Stimulated activated CD4-positive, alpha-beta T cell treated with anti-CD3 and anti-CD28 coated beads, Interleukin-1b, Interleukin-23, amount 100 ng/mL, for 48 hours (primary cell): ENCODE measurements around the gene RNF167.

Source experiments
- DNase-seq: peaks from one replicate; pipeline ENCODE4 v3.0.0-alpha.2; 2020

RNF167 gene

DNA sequence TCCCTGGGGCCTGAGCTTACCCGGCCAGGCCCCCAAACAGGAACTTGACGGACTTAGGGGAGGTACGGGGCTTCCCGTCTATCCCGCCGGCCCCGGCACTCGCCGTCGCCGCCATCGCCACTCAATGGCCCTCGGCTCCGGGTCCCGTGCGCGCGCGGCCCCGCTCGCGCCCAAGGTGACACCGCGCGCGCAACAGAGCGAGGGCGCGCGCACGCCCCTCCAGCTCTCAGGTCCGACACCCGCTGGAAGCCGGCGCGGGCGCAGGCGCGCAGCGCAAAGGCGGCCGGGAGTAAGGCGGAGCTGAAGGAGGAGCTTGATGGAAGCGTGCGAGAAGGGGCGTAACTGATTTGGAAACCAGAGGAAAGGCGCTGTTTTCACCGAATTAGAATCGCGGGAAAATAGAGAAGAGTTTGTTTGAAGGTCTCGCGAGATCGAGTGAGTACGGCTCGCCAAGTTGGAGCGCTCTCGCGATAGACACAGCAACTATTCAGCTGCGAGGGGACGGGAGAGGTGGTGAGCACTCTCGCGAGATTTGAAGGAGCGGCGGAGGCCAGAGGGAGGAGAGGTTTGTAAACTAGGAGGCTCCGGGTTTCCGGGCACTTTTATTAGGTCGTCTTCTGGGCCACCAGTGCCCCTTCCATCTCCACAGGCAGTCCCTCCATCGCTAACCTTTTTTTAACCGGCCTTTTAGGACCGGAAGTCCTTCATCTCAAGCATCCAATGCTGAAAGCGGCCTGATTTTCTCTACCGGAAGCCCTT lies at the start of gene RNF167, which contains the start of gene SLC25A11:
Gene RNF167, plus strand, starts transcription at position 473 of the 759 bp plus-strand sequence. CDS start 642 bp downstream, outside the sequence.
Gene SLC25A11, minus strand, starts transcription at position 251 of the 759 bp plus-strand sequence. Its CDS starts 136 bp downstream, at position 115.
- peak; percentile 98 for DNase-seq

DNA sequence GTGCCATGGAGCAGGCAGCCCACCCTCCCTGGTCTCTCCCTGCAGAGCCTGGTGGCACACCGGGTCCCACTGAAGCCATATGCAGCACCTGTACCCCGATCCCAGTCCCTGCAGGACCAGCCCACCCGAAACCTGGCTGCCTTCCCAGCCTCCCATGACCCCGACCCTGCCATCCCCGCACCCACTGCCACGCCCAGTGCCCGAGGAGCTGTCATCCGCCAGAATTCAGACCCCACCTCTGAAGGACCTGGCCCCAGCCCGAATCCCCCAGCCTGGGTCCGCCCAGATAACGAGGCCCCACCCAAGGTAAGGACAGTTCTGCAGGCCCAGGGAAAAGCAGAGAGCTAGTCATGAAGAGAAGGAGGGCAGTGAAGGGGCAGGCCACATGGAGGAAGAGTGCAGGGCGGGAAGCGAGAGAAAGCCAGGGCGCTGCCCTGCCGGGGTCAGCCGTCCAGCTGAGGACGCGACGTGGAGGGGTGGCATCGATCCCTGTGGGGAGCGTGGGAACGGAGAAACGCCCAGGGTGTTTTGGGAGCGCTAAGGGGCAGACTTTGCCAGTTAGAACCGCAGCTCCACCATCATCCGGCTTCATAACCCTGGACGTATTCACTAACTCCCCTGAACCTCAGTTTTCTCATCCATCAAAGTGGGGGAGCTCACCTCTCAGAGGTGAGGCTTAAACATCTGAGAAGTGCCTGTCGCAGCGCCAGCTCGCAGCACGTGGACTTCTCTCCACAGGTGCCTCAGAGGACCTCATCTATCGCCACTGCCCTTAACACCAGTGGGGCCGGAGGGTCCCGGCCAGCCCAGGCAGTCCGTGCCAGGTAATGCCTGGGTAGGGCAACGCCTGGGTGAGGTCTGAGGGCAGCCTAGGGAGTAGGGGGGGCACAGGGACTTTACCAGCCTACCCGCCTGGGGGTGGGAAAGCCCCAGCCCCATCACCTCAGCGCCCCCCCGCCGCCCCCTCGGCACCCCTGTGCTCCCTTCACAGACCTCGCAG lies 48.4 kb upstream of the RNF167 start:
- no peak for DNase-seq

DNA sequence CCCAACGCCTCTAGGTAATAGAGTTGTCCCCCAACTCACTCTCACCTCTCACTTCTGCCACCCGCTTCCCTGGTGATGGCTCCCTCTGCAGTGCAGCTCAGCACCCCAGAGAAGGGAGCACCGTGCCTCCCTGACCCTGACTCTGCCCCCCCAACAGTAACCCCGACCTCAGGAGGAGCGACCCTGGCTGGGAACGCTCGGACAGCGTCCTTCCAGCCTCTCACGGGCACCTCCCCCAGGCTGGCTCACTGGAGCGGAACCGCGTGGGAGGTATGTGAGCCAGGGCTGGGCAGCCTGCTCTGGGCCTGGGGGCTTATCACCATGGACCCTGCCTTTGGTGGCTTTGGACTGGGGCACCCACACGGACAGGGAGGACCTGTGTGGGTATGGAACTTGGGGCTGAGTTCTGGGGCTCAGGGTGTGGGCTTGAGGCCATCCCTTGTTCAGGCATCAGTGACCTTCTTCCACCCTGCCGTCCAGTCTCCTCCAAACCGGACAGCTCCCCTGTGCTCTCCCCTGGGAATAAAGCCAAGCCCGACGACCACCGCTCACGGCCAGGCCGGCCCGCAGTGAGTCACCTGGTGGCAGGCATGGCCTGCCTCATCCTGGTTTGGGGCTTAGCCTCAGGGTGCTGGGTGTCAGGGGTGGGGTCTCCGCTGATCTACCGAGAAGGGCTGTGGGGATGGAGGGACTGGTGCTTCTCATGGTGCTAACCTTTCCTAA lies 47.4 kb upstream of the RNF167 start:
- DNase-seq, result no peak

DNA sequence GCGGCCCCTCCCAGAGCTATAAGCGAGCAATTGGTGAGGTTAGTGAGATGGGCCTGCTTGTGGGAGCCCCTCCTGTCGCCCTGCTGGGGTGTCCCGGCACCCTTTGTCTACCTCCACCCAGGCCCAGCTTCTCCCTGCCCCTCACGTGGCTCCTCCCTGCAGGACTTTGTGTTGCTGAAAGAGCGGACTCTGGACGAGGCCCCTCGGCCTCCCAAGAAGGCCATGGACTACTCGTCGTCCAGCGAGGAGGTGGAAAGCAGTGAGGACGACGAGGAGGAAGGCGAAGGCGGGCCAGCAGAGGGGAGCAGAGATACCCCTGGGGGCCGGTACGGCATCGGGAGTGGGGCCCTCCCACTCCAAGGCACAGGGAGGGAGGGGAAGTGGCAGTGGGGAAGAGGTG lies 46.8 kb upstream of the RNF167 start:
- no peak for DNase-seq

DNA sequence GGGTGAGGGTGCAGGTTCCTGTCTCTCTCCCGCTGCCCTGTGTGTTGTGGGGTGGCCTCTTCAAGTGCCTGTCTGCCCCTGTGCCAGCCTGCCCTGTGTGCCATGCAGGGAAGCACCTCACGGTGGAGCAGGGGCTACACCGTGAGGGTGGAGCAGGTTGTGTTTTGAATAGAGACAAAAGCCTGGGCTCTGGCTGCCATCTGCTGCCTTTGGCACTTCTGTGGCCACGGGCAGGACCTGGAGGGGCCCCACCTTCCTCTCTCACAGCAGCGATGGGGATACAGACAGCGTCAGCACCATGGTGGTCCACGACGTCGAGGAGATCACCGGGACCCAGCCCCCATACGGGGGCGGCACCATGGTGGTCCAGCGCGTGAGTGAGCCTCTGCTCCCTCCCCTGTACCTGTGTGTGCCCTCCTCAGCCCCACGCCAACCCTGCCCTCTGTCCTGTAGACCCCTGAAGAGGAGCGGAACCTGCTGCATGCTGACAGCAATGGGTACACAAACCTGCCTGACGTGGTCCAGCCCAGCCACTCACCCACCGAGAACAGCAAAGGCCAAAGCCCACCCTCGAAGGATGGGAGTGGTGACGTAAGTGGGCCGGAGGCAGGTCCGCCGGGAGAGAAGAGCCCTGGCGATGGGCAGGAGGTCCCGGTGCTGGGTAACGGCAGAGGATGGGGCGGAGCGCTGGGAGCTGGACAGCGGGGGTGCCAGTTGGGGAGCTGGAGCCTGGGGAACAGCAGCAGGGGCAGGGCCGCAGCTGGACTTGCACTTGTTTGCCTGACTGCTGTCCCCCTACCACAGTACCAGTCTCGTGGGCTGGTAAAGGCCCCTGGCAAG lies 46.1 kb upstream of the RNF167 start:
- no peak for DNase-seq

DNA sequence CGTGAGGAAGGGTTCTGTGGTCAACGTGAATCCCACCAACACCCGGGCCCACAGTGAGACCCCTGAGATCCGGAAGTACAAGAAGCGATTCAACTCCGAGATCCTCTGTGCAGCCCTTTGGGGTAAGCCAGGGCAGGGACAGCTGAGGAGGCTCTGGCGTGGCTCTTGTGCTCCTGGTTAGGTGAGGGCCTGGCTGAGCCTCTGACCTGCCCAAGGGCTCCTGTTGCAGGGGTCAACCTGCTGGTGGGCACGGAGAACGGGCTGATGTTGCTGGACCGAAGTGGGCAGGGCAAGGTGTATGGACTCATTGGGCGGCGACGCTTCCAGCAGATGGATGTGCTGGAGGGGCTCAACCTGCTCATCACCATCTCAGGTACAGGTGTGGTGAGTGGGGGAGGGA lies 44.9 kb upstream of the RNF167 start:
- DNase-seq, result no peak

DNA sequence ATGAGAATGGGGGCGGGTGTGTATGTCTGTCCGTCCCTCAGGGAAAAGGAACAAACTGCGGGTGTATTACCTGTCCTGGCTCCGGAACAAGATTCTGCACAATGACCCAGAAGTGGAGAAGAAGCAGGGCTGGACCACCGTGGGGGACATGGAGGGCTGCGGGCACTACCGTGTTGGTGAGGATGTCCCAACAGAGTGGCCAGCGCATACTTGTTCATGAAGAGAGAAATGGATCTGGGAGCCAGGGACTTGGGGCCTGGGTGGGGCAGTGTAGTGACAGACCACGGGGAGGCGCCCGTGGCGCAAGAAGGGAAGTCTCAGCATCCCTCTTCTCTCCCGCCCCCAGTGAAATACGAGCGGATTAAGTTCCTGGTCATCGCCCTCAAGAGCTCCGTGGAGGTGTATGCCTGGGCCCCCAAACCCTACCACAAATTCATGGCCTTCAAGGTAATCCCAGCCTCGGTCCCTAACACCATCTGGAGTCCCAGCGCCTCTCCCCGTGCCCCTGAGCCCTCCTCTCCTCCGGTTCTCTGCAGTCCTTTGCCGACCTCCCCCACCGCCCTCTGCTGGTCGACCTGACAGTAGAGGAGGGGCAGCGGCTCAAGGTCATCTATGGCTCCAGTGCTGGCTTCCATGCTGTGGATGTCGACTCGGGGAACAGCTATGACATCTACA lies 44.3 kb upstream of the RNF167 start:
- no peak for DNase-seq

DNA sequence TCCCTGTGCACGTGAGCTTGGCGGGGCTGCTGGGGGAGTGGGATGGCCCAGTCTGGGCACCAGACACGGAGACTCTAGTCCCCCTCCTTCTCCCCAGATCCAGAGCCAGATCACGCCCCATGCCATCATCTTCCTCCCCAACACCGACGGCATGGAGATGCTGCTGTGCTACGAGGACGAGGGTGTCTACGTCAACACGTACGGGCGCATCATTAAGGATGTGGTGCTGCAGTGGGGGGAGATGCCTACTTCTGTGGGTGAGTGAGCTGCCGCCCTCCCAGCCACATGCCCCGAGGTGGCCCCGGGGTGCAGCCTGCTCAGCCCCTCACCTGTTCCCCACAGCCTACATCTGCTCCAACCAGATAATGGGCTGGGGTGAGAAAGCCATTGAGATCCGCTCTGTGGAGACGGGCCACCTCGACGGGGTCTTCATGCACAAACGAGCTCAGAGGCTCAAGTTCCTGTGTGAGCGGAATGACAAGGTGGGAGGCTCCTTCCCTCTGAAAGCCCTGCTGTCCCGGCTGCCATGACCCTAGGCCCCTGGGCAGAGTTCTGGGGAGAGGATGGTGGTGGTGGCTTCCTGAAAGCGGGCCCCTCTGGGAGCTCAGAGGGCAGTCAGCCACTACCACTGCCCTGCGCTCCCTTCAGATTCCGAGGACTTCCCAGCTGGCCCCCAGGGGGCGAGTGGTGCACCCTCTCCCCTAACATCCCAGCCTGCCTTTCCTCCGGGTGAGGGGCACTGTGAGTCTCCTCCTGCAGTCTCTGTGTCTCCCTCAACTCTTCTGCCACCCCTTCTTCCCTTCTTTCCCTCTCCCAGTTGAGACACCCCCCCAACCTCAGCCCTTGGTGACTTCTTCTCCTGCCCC lies 43.5 kb upstream of the RNF167 start:
- DNase-seq, result no peak

DNA sequence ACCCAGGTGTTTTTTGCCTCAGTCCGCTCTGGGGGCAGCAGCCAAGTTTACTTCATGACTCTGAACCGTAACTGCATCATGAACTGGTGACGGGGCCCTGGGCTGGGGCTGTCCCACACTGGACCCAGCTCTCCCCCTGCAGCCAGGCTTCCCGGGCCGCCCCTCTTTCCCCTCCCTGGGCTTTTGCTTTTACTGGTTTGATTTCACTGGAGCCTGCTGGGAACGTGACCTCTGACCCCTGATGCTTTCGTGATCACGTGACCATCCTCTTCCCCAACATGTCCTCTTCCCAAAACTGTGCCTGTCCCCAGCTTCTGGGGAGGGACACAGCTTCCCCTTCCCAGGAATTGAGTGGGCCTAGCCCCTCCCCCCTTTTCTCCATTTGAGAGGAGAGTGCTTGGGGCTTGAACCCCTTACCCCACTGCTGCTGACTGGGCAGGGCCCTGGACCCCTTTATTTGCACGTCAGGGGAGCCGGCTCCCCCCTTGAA lies 42.8 kb upstream of the RNF167 start:
- DNase-seq, result no peak

DNA sequence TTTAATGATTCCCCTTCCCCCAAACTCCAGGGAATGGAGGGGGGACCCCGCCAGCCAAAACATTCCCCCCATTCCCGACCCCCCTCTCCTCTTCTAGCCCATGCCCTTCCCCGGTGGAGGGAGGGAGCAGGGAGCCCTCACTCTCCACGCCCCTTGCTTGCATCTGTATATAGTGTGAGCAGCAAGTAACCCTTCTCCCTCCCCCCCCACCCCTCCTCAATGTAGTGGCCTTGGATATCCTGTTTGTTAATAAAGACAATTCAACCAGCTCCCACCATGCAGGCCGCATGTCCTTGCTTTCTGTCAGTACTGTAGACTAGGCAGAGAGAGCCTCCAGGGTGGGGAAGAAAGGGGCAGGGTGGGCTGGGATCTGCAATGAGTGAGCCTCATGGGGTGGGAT lies 42.3 kb upstream of the RNF167 start:
- no peak for DNase-seq

DNA sequence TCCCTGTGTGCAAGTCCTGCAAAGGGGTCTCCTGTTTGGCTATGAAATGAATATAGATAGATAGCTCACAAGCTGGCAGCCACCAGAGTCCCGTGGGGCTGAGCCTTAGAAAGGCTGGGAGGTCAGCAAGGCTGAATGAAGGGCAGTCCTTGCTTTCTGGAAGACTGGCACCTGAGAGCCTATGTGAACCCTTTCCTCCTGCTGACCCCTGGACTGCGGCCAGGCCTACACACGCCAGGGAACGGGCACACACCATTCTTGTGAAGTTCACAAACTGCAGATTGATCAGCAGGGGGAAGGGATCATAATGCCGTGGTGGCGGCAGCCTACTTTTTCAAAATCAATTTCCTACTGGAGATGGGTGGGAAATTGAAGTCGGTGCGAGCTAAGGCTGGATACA lies 41.7 kb upstream of the RNF167 start:
- no peak for DNase-seq

DNA sequence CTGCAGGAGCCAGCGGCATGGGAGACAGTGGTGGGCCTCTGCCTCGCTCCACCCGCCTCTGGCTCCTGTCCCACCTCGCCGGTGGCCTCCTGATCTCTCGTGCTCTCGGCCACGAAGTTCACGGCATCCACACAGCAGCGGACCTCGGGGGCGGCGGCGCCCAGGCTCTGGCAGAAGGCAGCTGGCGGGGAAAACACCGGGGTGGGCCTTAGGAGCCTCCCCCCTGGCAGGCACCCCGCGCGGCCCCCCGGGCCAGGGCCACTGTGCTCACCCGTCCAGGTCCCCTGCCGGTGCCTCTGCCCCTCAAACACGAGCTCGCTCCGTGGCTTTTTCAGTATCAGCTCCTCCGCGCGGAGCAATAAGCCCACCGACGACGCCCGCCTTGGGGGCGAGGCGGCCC lies 41.1 kb upstream of the RNF167 start:
- DNase-seq, result no peak

DNA sequence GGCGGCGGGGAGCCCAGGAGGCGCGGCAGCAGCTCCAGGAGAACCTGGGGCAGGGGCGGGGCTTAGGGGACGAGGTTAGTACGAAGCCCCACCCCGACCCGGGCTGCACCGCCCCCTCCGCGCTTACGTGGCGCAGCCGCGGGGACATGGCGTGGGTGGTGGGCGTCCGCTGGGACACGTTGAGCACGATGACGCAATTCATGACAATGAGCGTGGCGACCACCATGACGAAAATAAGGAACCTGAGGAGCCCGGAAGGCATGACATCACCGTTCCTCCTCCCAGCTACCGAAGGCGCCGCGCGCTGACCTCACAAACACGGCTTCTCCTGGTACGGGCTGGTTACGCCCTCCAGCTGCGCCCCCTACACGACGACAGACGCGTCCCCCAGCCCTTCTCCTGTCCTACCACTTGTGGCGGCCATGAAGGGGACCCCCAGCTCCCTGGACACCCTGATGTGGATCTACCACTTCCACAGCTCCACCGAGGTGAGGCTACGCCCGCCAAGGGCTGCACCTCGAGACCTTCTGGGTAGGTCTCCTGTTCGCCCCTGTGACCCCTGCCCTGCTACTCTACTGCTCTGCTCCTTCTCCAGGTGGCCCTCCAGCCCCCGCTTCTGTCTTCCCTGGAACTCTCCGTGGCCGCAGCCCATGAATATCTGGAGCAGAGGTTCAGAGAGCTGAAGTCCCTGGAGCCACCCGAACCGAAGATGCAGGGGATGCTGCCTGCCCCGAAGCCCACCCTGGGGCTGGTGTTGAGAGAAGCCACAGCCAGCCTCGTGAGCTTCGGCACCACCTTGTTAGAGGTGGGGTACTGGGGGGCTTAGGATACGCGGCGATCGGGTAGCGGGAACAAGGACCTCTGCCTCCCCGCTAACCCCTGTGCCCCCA lies 40.5 kb upstream of the RNF167 start, which contains the start of gene C17orf107:
Gene C17orf107, plus strand, starts transcription at position 196 of the 890 bp plus-strand sequence. Its CDS starts 227 bp downstream, at position 423.
- peak; percentile 95 for DNase-seq

DNA sequence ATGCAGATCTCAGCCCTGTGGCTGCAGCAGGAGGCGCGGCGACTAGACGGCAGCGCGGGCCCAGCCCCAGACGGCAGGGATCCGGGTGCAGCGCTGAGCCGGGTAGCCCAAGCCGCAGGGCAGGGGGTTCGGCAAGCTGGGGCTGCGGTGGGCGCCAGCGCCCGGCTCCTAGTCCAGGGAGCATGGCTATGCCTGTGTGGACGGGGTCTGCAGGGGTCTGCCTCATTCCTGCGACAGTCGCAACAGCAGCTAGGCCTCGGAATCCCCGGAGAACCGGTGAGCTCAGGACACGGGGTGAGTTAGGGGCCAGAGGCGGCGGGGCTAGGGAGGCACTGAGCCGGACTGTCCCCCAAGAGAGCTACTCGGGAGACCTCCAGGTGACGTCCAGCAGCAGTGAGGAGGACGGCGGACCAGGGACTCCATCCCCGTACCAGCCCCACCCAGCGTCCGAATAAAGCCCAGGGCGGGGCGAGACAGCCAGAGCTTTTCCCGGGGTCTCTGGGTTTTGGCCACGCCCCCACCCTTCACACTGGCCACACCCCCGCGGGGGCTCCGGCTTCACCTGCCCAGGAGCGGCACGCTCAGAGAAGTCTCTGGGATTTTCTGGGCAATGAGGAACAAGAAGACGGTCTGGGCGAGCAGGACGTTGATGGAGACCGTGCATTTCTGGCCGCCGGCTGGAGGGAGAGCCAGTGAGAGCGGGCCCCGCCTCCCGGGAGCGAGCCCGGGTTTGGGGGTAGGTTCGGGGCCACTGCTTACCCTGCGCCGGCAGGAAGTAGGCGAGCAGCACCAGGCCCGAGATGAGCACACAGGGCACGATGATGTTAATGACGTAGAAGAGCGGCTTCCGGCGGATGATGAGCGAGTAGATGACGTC lies 39.6 kb upstream of the RNF167 start:
- DNase-seq, result peak; percentile 60

DNA sequence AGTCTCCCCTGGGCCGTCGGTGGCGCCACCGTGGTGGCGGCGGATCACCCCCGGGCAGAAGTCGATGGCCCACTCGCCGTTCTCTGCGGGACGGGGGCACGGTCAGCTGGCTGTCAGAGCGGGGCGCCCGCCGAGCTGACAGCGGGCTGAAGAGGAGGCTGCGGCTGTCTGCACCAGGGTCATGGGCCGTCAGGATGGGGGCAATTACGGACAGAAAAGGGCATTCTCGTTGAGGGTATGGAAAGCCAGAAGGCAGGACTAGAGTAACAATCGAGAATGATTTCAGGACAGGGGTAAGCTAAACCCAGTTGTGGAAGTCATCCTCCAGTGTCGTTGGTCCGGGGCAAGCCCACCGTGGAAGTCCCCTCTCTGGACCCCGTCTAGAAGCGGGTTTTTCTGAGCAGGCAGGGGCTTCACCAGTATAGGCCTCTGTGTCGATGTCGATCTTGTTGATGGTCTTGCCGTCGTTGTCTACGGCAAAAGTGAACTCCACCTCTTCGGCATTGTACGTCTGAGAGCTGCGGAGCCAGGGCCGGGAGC lies 38.9 kb upstream of the RNF167 start:
- no peak for DNase-seq

DNA sequence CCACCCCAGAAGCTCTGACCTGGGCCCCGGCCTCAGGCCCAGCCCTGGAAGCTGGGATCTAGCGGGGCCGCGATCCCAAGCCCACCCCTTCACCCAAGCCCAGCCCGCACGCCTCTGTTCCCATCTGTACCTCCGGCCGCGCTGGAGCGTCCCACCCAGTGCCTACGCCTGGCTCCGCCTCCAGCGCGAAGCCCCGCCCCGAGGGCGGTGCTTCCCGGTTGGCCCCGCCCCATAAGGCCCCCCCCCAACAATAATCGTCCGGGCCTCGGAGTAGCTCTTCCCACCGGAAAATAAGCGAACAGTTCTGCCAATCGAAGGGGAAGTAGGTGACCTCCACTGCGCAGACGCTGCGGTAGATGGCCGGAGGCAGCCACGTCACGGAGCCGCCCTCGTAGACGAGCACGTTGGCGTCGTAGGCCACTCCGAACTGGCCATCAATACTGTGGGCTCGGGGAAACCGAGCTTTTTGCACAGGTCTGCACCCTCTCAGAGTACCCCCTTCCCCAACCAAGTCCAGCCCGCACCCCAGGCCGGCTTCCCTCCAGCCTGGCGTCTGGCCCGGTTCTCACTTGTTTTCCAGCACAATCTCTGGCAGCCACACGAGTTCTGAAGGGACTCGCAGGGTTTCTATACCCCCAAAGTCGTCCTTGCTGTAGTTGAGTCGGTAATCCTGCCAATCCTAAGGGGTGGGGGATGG lies 38.3 kb upstream of the RNF167 start:
- DNase-seq, result no peak

DNA sequence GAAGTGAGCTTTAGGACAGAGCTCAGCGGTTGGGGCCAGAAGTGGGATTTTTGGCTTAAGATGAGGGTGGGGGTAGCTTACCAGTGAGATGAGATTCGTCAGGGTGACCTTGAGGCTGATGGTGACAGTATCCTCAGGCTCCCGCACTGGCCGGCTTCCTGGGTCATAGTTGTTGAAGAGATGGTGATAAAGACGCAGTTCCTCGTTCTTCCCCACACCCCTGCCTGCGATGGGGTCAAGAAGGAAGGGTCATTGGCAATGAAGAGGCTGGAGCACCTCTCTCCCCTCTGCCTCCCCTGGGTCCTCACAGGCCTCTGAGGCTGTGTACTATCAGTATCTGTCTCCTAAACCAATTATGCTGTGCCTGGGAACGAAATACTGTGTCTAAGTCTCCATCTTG lies 37.5 kb upstream of the RNF167 start:
- no peak for DNase-seq
